Ureter (tissue), 1 donor: Measurements from ENCODE around the gene RAB11FIP4. TPM values are rescaled to one million over a fixed set of nuclear protein-coding genes. Genes with fewer than 3 reads are reported as not detected.

Source experiments
- DNase-seq: peaks from one replicate; pipeline ENCODE4 v3.0.0-alpha.2; 2020; ENCODE audit warnings: low spot score
- total RNA-seq: library from RNA; stranded (reverse); gene quantifications from one replicate; pipeline ENCODE4 v1.2.4, GENCODE V29; 2023
- donor health status: DM: yes; HTN: yes; CAD: no.

Gene RAB11FIP4
- total RNA-seq, 1 donor from 2014 or later, result 40.7 TPM

DNA sequence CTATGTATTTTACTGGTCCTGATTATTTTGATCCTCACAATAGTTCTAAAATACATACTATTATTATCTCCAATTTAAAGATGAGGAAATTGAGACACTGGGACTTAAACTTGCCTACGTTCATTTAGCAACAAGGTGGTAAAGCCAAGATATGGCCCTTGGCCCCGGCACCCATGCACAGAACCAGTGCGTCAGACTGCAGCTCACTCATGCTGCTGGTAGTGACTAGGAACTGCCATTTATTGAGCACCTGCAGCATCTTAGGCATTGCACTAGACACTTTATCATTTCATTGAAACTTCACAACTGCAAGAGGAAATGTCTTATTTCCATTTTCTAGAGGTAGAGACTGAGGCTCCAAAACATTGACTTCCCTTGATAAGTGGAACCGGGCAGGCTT is 93.3 kb downstream of the RAB11FIP4 start:
- no peak for DNase-seq

DNA sequence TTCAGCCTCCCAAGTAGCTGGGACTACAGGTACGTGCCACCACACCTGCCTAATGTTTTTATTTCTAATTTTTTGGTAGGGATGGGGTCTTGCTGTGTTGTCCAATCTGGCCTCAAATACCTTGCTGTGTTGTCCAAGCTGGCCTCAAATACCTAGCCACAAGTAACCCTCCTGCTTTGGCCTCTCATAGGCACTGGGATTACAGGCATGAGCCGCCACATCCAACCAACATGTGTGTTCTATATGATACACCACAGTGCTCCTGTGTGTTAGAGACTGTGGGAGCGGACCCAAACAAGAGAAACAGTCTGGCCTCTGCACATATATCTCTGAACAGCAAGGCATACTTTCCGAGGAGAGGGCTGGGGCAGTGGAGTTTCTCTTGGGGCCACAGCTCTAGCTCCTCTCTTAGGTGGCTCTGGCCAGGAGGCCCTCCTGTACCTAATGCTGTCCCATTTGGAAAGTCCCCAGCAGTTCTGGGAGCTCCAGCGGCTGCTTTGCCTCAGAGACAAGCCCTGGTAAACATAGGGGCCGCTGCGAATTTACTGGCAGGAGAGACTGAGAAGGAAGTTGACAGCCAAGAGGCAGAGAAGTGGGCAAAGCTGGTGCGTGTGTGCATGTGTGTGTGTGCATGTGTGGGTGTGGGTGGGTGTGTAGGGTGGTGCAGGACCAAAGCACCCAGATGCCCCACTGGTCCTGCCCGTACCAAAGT is 95.0 kb downstream of the RAB11FIP4 start:
- DNase-seq, result no peak

DNA sequence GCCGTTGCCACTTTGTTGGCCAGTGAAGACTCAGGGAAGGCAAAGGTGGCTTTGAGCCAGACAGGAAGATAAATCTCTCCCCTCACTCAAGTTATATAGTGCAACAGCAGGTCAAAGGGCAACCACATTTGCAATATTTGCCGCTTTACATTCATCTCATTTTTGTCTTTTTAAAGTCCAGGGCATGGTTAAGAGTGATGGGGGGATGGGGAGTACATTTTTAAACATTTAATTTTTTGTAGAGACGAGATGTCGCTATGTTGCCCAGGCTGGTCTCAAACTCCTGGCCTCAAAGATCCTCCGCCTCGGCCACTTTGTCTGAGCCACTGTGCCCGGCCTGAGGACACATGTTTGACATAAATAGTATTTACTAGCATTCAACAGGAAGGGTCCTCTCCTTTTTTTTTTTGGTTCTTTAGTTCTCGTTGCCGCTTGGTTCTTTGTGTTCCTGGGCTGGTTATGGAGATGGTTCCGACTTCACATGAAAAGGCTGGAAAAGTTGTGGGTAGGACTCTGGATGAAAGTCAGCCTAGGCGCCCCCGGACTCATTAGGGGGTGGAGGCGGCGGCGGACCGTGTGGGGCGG is 95.7 kb downstream of the RAB11FIP4 start:
- DNase-seq, result no peak

DNA sequence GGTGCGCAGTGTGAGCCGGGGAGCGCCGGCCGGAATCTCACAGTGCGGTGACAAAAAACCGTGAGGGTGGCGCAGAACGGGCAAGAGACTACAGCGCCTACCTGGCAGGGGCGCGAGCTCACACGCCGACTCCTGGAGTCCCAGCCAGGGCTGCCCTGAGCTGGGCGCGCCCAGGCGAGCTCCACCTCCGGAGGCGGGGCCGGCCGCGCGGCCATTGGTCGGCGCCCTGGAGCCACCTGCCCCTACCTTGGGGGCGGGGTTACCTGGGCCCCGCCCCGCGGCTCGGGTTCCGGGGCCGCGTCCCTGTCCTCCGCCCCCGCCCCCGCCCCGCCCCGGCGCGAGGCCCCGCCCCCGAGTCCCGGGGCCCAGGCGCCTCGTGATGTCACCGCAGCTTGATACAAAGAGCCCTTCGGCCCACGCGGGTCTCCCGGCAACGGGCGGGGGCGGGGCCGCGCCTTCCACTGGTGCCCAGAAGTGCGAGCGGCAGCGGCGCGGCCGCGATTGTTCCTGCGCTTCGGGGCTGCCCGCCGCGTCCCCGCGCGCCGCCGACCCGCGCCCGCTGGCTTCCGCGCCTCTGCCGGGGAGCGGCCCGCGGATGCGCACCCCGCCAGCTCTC is 96.3 kb downstream of the RAB11FIP4 start:
- DNase-seq, result peak; percentile 88

DNA sequence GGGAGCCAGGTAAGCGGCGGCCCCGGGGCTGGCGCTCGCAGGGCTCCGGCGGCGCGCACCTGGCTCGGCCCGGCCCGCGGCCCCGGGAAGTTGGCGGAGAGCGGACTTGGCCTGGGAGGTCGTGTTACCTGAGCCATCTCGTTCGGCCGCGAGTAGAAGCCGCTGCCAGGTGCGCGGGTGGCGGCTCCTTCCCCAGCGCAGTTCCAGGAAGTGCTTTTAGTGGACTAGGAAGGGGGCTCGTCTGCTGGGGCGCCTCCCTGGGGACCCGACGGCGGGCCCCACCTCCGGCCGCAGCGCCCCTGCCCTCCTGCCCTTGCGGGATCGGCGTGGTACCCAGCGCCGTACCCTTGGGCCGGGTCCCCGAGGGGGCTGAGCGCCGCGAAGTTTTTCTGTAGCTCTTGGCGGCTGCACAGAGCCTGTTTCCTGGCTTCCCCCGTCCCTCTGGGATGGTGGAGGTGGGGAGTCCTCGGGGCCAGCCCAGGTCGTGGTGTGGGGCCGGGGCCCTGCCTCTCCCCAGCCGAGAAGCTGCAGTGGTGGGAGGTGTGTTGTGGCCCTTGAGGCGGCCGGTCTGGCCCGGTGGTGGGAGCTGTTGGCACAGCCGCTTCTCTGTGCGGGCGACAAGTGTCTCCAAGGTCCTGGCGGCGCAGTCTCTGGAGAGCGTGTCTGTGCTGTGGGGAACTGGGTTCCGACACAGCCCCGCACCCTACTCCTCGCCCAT is 96.9 kb downstream of the RAB11FIP4 start:
- DNase-seq, result no peak

DNA sequence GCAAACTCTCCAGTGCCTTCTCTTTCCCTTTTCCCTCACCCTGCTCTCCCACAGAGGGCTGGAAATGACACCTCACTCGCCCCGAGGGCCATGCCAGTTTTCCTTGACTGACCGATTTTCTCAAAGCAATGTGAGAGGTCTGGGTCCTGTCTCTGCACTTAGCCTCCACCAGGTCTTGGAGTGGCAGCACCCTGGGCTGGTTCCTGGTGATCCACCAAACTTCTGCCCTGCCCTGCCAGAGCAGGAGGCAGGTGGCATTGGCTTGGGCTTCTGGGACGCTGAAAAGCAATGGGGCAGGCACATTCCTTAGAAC is 97.5 kb downstream of the RAB11FIP4 start:
- DNase-seq, result no peak

DNA sequence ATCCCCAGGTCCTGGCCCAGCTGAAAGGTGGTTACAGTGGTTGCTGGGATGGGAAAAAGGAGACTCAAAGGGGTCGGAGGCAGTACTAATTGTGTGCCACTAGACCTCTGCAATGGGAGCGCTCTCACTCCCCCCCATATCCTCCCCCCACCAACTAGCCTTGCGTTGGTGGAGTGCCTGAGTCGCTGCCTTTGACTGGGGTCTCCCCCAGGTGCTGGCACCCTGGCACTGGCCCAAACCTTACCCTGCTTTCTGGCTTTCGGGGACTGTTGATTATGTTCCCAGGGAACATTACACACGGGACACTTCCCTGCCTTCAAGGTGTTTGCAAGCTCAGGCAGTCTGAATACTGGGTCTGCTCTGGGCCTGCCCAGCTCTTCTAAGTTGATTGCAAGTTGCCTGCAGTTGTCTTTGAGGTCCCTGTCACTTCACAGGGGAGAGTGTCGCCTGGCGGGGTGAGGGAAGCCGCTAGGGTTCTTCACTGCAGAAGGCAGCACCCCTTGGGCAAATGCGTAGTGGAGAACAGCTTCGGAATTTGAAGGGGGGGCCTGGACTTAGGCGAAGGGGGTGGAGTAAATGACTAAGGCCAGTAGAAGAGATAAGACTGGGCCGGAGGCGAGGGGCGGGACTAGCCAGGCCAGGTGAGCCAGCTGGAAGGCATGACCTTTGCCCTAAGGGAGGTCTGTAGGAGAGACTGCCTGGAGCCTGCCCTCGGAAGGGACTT is 98.0 kb downstream of the RAB11FIP4 start:
- DNase-seq, result no peak

DNA sequence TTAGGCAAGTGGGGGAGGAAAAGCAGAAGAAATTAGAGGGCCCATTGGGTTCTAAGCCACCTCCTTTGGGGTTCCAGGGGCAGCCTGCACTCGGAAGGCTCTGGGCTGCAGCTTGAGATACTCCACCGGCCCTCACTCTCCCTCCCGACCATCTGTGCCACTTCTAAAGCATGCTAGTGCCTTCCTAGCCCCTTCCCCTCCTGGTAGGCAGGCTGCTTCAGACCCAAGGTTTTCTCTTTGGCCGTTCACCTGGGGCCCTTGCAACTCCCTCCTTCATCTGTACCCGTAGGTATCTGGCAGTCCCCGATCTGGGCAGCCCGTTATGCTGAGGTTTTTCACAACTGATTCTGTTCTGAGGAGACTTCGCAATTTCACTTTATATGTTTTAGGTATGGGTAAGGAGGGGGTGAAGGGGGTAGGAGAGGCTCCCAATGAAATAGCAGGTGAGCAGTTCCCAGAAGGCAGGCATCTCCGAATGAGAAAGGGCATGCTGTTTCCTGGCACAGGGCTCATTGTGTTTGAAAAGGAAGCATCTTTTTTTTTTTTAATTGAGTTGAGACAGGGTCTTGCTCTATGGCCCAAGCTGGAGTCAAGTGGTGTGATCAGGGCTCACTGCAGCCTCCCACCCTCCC is 98.7 kb downstream of the RAB11FIP4 start:
- no peak for DNase-seq

DNA sequence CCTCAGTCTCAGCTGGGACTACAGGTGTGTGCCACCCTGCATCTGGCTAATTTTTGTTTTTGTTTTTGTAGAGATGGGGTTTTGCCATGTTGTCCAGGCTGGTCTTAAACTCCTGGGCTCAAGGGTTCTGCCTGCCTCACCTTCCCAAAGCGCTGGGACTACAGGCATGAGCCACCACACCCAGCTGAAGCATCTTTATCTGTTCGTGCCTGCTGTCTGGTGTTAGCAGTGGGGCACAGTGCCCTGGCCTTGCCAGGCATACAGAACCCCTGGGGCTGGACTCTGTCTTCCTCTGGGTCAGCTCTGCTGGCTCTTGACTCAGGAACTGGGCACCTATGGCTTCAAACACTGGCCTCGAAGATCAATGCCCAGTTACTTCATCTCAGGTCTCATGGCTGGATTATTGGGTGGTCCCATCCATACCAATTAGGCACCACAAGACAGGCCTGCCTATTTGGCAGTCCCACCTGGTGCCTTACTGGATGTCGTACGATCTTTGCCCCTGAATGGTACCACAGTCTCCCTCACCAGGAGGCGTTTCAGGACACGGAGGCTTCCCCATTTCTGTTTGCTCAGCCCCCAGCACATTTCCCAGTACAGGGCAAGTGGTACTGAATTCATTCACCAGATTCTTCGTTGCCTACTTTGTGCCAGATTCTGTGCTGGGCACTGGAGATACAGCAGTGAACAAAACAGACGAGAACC is 99.3 kb downstream of the RAB11FIP4 start:
- DNase-seq, result no peak

DNA sequence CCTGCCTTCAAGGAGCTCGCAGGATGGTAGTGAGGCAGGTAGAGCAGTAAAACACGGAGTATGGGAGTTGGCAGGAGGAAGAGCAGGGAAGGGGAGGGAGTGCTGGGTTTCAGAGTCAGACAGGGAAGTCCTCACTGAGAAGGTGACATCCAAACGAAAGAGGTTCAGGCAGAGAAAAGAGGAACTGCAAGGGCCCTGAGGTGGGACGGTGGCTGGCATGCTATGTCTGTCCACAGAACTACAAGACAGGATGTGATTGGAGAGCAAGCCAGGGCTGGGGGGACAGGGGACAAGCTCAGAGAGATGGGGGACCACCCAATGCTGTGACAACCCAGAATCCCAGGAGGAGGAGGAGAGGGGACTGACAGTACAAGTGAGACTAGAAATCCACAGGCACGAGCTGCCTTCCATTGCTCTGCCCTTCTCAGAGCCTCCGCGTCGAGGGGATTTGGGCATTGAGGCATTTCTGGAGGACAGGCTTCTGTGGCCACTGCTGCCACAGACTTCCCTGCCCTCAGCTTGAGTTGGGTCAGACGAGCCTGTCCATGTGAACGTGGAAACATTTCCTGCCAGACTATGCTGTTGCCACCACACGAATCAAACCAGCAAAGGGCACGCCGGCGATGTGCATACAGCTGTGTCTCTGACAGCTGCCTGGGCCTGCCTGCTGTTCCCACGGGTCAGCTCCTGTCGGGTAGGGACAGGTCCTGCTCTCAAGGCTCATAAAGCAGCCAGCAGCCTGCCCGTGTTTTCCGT is 100.1 kb downstream of the RAB11FIP4 start:
- no peak for DNase-seq

DNA sequence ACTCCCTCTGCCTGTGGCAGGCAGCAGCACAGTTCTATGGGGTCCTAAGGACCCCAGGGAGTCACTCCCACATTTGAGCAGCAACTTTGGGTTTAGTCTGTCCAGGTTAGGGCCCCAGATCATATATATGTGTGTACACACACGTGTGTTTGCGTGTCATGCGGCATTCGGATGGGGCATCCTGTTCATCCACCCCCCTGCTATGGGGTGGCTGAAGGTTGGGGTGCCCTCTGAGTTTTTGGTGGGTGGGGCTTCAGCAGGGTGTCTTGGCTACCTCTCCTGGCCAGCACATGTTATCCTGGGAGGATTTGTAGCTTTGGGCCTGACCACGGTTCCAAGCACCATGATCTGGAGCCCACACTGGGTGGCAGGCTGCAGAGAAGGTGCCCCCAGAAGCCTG is 100.7 kb downstream of the RAB11FIP4 start:
- no peak for DNase-seq

DNA sequence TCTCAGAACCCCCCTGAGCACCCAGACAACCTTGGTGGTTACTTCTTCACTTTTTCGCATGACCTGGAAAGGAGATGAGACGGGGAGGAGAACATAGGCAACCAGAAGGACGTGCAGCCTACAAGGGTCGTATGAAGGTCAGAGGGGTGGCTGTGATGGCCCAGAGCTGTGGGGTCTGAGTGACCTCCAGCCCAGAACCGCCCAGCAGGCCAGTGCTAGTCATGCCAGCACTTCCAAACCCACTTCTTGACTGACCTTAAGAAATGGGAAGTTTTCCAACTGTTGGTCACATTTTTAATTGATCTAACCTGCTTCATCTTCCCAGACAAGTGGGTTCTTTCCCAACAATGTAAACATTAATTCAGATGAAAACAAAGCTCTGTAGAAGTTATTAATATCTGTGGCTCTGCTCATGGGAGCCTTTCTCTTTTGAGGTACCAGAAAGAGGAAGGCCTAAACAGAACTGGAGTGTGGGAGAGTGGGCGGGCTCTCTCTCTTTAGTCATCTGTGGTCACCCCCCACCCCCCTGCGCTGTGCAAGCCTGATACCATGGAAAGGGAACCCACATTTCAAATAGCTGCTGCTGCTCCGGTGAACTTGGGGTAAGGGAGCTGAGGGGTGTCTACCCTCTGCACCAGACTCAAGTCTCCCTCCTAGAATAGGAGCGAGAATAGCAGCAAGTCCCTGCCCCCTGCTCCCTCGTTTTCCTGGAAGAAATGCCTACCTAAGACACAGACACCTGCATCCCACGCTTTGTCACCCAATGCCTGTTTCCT is 101.6 kb downstream of the RAB11FIP4 start:
- no peak for DNase-seq

DNA sequence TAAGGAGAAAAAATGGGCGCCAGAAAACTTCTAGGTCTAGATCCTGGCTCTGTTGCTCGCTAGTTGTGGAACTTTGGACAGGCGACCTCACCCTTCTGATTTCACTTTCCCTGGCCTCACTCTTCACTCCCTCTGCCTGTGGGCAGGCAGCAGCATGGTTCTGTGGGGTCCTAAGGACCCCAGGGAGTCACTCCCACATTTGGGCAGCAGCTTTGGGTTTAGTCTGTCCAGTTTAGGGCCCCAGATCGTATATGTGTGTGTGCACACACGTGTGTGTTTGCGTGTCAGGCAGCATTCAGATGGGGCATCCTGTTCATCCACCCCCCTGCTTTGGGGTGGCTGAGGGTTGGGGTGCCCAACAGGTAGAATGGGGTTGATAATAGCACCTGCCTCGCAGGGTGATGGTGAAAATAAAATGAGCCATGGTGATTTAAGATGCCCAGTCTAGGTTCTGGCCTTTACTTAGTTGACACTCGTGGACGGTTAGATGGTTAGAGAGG is 102.2 kb downstream of the RAB11FIP4 start:
- no peak for DNase-seq

DNA sequence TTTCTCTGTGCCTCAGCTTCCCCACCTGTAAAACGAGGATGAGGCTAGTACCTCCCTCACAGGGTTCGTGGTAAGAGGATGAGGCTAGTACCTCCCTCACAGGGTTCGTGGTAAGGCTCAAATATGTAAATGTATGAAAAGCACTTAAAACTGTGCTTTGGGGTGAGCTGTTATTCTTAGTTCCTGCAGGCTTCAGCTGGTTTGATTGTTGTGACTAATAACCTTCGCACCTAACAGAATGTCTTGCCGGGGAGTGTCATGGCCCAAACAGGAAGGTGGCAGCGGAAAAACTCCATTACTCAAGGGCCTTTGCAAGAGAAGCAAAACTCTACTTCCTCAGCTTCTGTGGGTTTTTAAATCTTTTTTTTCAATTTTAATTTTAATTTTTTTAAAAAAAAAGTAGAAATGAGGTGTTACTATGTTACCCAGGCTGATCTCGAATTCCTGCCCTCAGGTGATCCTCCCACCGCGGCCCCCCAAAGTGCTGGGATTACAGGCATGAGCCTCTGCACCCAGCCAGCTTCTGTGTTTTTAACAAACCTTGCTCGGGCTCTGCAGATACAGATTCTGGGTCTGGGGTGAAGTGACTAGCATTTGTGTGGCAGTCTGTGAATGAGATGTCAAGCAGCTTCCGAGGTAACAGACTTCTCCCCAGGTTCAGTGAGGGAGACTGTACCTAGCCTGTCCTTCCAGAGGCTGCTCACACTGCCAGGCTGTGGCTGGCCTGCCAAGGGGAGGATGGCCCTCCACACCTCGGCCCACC is 103.0 kb downstream of the RAB11FIP4 start:
- DNase-seq, result no peak

DNA sequence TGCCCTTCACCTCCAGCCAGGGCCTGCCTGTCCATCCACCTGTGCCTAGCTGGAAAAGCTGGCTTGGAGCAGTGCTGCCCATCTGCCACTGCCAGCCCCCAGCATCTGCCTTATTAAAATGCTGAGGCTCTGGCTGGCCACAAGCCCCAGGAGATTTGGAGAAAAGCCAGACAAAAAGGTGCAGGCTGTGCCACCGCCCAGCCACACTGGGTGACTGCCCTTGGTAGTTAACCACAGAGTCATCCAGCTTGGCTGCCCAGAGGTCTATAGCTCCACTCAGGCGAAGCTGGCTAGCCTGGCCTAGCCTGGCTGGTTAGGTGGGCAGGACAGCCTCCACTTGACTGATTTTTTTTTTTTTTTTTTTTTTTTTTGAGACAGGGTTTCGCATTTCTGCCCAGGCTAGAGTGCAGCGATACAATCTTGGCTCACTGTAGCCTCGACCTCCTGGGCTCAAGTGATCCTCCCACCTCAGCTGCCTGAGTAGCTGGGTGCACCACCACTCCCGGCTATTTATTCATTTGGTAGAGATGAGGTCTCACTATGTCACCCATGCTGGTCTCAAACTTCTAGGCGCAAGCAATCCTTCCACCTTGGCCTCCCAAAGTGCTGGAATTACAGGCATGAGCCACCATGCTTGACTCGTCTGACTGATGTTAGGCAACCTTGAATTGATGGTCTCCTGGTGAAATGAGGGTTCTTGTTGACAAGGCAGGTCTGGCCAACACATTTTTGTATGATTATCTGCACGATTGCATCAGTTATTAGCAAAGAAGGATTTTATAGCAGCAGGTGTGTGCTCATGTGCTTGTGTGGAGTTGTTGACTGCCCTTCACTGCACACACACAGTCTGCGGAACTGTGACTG is 103.8 kb downstream of the RAB11FIP4 start:
- DNase-seq, result no peak

DNA sequence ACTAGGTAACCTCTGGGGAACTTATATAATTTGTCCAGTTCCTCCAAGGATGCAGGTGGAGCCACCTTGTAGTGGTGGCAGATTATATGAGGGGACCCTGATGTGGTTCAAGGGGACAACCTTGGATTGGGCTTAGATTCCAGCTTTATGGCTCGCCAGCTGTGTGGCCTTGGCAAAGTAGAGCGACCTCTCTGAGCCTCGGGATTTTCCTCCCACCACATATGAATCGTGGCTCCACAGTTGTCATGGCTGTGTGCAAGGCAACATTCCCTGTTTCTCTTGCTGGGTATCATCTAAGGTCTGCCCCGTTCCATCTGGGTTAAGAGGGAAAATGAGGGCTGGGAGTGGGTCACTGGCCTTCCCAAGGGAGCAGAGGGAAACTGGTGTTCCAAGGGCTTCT is 104.6 kb downstream of the RAB11FIP4 start:
- DNase-seq, result no peak

DNA sequence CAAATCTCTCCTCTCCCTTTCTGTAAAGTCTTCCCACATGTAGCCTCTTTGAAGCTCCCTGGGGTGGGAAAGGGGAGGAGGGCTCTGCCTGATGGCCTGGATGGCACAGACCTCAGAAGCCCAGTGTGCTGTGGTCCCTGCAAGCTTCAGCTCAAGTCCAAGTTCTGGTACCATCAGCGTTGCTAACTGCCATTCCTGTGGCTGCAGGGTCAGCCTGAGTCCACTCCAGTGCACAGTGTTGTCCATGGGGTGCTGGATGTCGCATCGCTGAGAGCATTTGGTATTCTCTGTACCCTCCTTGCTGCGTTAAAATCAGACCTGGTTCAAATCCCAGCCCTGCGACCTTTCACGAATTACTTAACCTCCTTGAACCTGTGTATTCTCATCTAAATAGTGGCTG is 105.1 kb downstream of the RAB11FIP4 start:
- no peak for DNase-seq

DNA sequence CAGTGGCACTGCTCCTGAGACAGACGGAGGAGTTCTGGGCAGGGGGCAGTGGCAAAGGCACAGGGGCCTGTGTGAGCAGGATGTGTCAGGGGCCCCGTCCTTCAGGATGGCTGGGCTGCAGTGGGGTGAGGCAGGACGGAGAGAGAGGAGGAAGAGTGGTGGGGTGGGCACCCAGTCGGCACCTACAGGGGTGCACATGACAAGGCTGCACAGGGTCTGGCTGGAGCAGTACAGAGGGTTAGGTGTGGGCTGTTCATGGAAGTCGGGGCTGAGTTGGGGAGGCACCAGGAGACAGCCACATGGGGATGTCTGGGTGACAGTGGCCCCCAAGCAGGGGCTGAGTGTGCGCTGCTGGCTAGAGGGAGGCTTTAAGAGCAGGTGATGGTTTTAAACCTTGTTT is 106.0 kb downstream of the RAB11FIP4 start:
- no peak for DNase-seq
